CD4-positive, alpha-beta T cell treated with Interleukin-10 for 1 hour (primary cell): ENCODE measurements around the gene DCHS2.
"Not testable (repeated sequence)": the region's sequence is repeated elsewhere in the genome, so short reads cannot be mapped to it uniquely, and the experiment has no call there.

Experiments
- DNase-seq: peaks from one replicate; pipeline ENCODE4 v3.0.0-alpha.2; 2020

The DCHS2 gene

GRCh38 chr4:154308207-154308606 is 183.4 kb downstream of the DCHS2 start:
- DNase-seq: no peak

- no peak for DNase-seq
These were observed 184.1 kb downstream of the DCHS2 start for GRCh38 chr4:154307451-154307850.

- DNase-seq: no peak
These were observed 186.0 kb downstream of the DCHS2 start for GRCh38 chr4:154305616-154306015.

GRCh38 chr4:154304679-154305078 is 186.9 kb downstream of the DCHS2 start:
- no peak for DNase-seq

GRCh38 chr4:154294652-154295350 is 196.8 kb downstream of the DCHS2 start:
- DNase-seq: no peak

- no peak for DNase-seq
These were observed 198.2 kb downstream of the DCHS2 start for GRCh38 chr4:154293427-154293826.

GRCh38 chr4:154292589-154292988 is 199.0 kb downstream of the DCHS2 start:
- no peak for DNase-seq

GRCh38 chr4:154277172-154277571 is 214.4 kb downstream of the DCHS2 start:
- no peak for DNase-seq

- DNase-seq: no peak
These were observed 215.1 kb downstream of the DCHS2 start for GRCh38 chr4:154276496-154276895.

GRCh38 chr4:154254999-154255398 is 236.6 kb downstream of the DCHS2 start:
- no peak for DNase-seq

- DNase-seq: no peak
These were observed 257.0 kb downstream of the DCHS2 start for GRCh38 chr4:154234576-154234975.

- DNase-seq: no peak
These were observed 259.7 kb downstream of the DCHS2 start for GRCh38 chr4:154231806-154232478.

- no peak for DNase-seq
These were observed 260.9 kb downstream of the DCHS2 start for GRCh38 chr4:154230723-154231122.

GRCh38 chr4:154230091-154230490 is 261.5 kb downstream of the DCHS2 start:
- DNase-seq: no peak

- DNase-seq: no peak
These were observed 268.7 kb downstream of the DCHS2 start for GRCh38 chr4:154222875-154223274.

GRCh38 chr4:154218051-154218450 is 273.5 kb downstream of the DCHS2 start:
- no peak for DNase-seq

GRCh38 chr4:154217384-154217783 is 274.2 kb downstream of the DCHS2 start:
- not testable (repeated sequence) for DNase-seq

- DNase-seq: no peak
These were observed 280.1 kb downstream of the DCHS2 start for GRCh38 chr4:154211506-154211905.

GRCh38 chr4:154208424-154208823 is 283.2 kb downstream of the DCHS2 start:
- DNase-seq: no peak

- no peak for DNase-seq
These were observed 286.1 kb downstream of the DCHS2 start for GRCh38 chr4:154205471-154205870.

GRCh38 chr4:154194649-154195048 is 296.9 kb downstream of the DCHS2 start:
- DNase-seq: no peak

GRCh38 chr4:154192585-154192984 is 299.0 kb downstream of the DCHS2 start:
- DNase-seq: no peak

GRCh38 chr4:154189346-154189745 is 302.3 kb downstream of the DCHS2 start:
- DNase-seq: no peak

- no peak for DNase-seq
These were observed 304.7 kb downstream of the DCHS2 start for GRCh38 chr4:154186888-154187287.

GRCh38 chr4:154186035-154186434 is 305.6 kb downstream of the DCHS2 start:
- no peak for DNase-seq
